ENCODE measurements around the gene DNM3. TPM values are rescaled to one million over a fixed set of nuclear protein-coding genes. Genes with fewer than 3 reads are reported as not detected.

DNM3 gene
- total RNA-seq, 1 experiment from 2014 or later, result 1.3 TPM

GRCh38 chr1:172393354-172393753, 552.1 kb downstream of the DNM3 start:
- DNase-seq (ENCODE audit: low spot score), result no peak

DNA sequence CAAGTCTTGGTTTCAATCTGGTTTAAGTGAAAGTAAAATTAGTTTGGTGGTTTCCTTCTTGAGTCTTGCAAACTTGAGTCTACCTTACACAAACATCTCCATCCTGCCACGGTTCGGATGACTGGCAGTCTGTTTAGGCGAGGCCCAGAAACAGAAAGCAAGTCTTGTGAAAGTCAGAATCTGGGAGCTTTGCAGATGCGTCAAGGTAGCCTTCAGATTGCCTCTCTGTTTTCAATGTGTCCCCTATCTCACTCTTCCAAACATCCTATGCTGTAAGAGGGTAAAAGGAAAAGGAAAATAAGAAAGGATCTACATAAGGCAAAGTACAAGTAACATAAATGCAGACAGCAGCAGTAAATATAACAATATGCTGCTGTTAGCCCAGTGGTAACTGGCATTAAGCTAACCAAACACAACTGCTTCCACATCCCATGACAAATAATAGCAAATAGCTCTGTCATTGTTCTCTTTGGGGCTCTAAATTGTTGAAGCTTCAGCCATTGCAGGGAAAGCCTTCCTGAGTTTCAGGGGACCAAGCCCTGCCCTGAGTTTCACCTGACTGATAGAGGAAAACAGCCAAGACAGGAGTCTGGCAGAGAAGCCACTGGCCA, 552.9 kb downstream of the DNM3 start:
- DNase-seq (ENCODE audit: low spot score), result peak; percentile 34

- DNase-seq (ENCODE audit: low spot score), result no peak
Observed at GRCh38 chr1:172394811-172395210, 553.5 kb downstream of the DNM3 start.

DNA sequence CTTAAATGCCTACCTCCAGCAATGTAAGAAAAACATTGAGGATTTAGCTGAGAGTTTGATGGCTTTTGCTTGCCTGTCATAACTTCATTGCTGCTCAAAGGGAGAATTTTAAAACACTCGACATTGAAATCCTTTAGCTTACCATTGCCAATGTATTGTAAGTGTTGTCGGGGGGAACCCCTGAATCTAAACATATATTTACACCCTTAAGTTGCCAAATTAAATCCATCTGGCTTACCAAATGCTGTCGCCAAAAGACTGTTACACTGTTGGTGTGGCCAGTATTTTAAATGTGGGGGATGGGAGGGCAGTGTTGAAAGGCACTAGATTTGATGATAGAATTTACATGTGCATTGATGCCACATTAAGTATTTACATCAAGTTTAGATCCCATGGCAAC, 554.3 kb downstream of the DNM3 start:
- no peak for DNase-seq (ENCODE audit: low spot score)

GRCh38 chr1:172397221-172397620, 555.9 kb downstream of the DNM3 start:
- no peak for DNase-seq (ENCODE audit: low spot score)

- DNase-seq (ENCODE audit: low spot score), result no peak
Observed at GRCh38 chr1:172397633-172398032, 556.3 kb downstream of the DNM3 start.

GRCh38 chr1:172398193-172398592, 556.9 kb downstream of the DNM3 start:
- no peak for DNase-seq (ENCODE audit: low spot score)

- DNase-seq (ENCODE audit: low spot score), result peak; percentile 93
Observed at GRCh38 chr1:172398970-172399755, 557.9 kb downstream of the DNM3 start.

GRCh38 chr1:172399756-172400721, 558.7 kb downstream of the DNM3 start:
- DNase-seq (ENCODE audit: low spot score), result no peak

- DNase-seq (ENCODE audit: low spot score), result no peak
Observed at GRCh38 chr1:172400722-172401105, 559.4 kb downstream of the DNM3 start.

DNA sequence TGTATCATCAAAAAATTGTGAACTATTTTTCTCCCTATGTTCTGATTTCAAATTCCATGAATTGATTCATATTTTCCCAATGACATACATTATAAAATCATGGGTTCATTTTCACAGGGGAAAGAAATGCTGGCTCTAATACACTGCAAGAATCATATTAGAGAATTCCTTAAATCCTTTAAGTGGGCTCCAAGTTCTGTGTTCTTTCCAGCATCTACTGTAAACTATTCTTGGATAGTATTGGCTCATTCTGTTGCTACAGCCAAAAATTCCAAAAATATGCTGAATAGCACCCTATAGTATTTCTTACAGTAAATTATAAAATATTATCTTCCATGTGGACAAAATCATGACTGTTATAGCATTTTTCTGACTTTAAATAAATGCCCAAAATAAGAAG, 560.2 kb downstream of the DNM3 start:
- DNase-seq (ENCODE audit: low spot score), result no peak

- DNase-seq (ENCODE audit: low spot score), result no peak
Observed at GRCh38 chr1:172401892-172402291, 560.6 kb downstream of the DNM3 start.

DNA sequence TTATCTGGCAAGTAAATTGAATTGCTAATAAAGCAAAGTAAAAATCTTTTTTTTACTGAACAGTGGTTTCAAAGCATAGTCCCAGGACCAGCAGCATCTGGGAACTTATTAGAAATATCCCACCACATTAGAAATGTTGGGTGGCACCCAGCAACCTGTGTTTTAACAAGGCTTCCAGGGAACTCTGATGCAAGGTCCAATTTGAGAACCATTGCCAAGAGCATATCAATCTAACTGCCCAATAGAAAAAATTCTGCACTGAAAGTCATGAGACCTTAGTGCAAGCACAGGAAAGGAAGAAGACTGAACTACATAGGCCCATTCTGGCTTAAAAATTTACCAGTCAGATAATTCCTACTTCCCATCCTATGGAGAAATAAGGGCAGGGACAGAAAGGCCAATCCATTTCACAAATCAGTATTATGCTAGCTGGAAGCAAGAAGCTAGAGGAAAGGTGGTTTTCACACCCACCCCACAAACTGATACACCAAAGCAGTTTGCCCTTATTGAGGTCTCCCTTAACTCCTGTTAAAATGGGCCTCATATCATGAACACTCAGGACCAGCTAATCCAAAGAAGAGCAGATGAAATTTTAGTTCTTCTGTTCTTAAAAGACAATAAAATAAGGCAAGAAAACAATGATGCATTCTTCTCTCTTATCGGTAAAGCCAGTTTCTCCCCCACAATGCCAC, 561.7 kb downstream of the DNM3 start:
- DNase-seq (ENCODE audit: low spot score), result no peak

- DNase-seq (ENCODE audit: low spot score), result no peak
Observed at GRCh38 chr1:172404121-172404520, 562.8 kb downstream of the DNM3 start.

GRCh38 chr1:172405912-172406311, 564.6 kb downstream of the DNM3 start:
- no peak for DNase-seq (ENCODE audit: low spot score)

DNA sequence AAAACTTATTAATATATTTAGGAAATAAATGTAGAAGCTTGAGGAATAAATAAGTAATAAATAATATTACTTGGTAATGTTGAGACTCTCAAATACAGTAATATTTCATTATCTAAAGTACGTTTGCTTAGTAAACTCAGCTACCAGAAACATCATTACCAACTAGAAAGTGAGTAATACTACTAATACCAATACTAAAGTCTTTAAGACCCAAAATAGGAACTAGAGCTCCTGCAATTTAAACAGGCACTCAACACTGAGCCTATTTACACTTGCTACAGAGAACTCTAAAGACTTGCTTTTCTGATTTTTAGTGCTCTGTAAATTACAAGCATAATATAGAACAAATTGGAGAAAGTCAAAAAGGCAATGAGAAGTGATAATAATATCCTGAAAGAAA, 565.7 kb downstream of the DNM3 start:
- no peak for DNase-seq (ENCODE audit: low spot score)

DNA sequence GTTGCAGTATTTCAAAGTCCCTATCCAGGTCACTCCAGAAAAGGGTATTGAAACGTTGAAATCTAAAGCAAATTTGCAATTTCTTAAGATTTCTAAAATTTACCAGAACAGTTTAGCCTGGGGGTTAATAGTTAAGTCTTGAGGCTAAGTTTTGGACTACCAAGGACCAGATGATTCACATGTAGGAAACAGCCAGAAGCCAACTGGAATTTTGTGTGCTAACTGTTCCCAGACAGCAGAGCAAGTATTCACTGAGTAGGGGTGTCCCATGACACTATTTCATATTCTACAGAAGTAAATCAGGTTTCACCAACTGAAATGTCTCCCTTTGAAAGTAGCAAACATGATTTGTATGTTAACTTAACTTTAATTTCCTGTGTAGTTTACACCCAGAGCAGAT, 567.7 kb downstream of the DNM3 start:
- no peak for DNase-seq (ENCODE audit: low spot score)

DNA sequence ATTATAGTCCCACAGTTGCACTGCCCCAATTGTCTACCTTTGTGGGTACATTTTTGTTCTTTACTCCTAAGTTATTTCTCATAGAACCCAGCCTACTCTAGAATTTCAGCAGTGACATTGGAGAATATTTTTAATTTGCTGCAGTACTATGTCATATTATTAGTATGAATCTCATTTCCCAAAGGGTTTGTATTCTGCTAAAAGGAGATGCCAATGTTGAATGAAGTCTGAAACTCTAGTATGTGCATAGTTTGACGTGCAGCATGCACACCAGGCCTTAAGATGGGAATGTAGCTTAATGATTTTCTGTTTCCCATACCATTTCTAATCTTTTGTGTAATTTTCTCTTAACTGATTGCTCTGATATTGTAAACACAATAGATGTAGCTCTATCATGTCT, 568.7 kb downstream of the DNM3 start:
- DNase-seq (ENCODE audit: low spot score), result no peak

DNA sequence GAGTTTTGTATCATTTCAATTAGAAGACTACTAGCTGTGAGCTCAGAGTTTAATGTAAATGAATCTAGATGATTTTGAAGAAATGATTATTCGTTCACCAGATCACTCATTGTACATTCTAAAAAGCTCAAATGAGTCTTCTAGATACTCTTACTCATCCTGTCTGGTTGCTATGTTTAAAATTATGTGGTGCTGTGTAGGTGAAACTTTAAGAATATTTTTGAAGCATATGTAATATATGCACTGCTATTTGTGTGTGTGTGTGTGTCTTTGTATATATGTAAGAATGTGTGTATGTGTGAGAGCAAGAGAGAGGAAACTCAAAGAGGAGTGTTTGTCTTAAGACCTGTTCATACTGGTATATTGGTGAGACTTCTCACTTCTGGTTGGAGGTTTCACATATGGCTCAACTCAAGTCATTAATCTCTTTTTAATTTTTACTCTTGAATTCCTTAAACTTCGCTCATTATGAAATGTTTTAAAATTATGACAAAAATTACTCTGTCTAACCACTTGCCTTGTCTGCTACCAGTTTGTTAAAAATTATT, 570.6 kb downstream of the DNM3 start:
- DNase-seq (ENCODE audit: low spot score), result no peak

- DNase-seq (ENCODE audit: low spot score), result no peak
Observed at GRCh38 chr1:172414331-172414730, 573.0 kb downstream of the DNM3 start.

DNA sequence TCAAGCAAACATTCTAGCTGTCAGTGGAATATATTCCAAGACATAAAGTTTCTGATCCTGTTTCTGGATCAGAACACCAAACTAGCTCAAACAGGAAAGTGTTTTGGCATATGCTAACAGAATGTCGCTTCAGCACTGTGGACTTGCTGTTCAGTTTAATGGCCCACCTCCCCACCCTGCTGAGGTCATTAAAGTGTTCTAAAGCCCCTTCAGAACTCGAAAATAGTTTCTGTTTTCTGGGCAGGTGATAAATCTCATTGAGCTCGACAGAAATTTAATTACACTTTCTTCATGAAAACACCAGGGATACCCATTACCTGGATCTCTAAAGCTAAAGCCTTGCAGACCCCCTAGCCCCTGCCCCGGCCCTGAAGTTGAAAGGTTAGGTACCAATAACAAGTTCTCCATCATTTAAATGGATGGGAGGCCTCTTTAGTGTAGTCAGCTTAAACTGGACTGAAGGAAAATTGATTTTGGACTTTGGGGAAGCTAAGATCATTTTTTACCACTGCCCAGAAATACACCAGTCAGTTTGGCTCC, 575.3 kb downstream of the DNM3 start:
- no peak for DNase-seq (ENCODE audit: low spot score)
